IPS-15b (cell line): Measurements from ENCODE around the gene LRRC18.

Experiments
- H3K27me3 ChIP-seq: one replicate; pipeline ENCODE4 v1.6.1; 2013; ENCODE audit warnings: low read length; ENCODE audit not compliant: control insufficient read depth, insufficient read depth
- H3K36me3 ChIP-seq: one replicate; pipeline ENCODE4 v1.6.1; 2013; ENCODE audit warnings: low read length; ENCODE audit not compliant: control insufficient read depth, insufficient read depth
- H3K4me1 ChIP-seq: one replicate; pipeline ENCODE4 v1.6.1; 2013; ENCODE audit warnings: mild to moderate bottlenecking, low read length; ENCODE audit not compliant: control insufficient read depth, insufficient read depth
- H3K4me3 ChIP-seq: one replicate; pipeline ENCODE4 v1.5.1; 2013; ENCODE audit warnings: low read depth, low read length
- H3K9ac ChIP-seq: one replicate; pipeline ENCODE4 v1.6.1; 2013; ENCODE audit warnings: low read depth, mild to moderate bottlenecking, low read length
- H3K9me3 ChIP-seq: one replicate; pipeline ENCODE4 v1.6.1; 2013; ENCODE audit warnings: mild to moderate bottlenecking, low read length; ENCODE audit not compliant: control insufficient read depth, insufficient read depth

Gene LRRC18

GRCh38 chr10:48939790-48940325 lies at the start of gene LRRC18:
LRRC18 (minus strand) TSS chr10:48939840; CDS start chr10:48914155, 25,685 bp downstream.
- Histone ChIP-seq H3K9me3 (no peaks in the 10 kb centered on the region), H3K9ac (no peak within 1 kb of the TSS), H3K36me3 (no peaks in the 10 kb centered on the region), H3K4me3 (no peak within 1 kb of the TSS), H3K27me3 (no peaks in the 10 kb centered on the region), H3K4me1 (no peaks in the 10 kb centered on the region)

GRCh38 chr10:48985621-48986158 lies 46.0 kb upstream of the LRRC18 start:
- H3K4me1 ChIP-seq, result no peaks in the 10 kb centered on the region
- H3K9ac ChIP-seq, result no peak overlapping the region
- no peaks in the 10 kb centered on the region for H3K9me3 ChIP-seq
- no peak overlapping the region for H3K4me3 ChIP-seq
- no peaks in the 10 kb centered on the region for H3K36me3 ChIP-seq
- no peaks in the 10 kb centered on the region for H3K27me3 ChIP-seq

GRCh38 chr10:48983648-48984351 lies 44.2 kb upstream of the LRRC18 start:
- H3K4me1 ChIP-seq, result no peaks in the 10 kb centered on the region
- no peaks in the 10 kb centered on the region for H3K27me3 ChIP-seq
- H3K9ac ChIP-seq, result no peak overlapping the region
- no peak overlapping the region for H3K4me3 ChIP-seq
- H3K36me3 ChIP-seq, result no peaks in the 10 kb centered on the region
- no peaks in the 10 kb centered on the region for H3K9me3 ChIP-seq

GRCh38 chr10:48982584-48982983 lies 42.9 kb upstream of the LRRC18 start:
- no peaks in the 10 kb centered on the region for H3K4me1 ChIP-seq
- no peak overlapping the region for H3K4me3 ChIP-seq
- H3K9me3 ChIP-seq, result no peaks in the 10 kb centered on the region
- no peaks in the 10 kb centered on the region for H3K36me3 ChIP-seq
- no peaks in the 10 kb centered on the region for H3K27me3 ChIP-seq
- H3K9ac ChIP-seq, result no peak overlapping the region

GRCh38 chr10:48981310-48981907 lies 41.8 kb upstream of the LRRC18 start:
- Histone ChIP-seq H3K4me3 (no peak overlapping the region), H3K9ac (no peak overlapping the region), H3K27me3 (no peaks in the 10 kb centered on the region), H3K9me3 (no peaks in the 10 kb centered on the region), H3K36me3 (no peaks in the 10 kb centered on the region), H3K4me1 (no peaks in the 10 kb centered on the region)

- Histone ChIP-seq H3K4me1 (no peaks in the 10 kb centered on the region), H3K9ac (no peak overlapping the region), H3K4me3 (no peak overlapping the region), H3K27me3 (no peaks in the 10 kb centered on the region), H3K36me3 (no peaks in the 10 kb centered on the region), H3K9me3 (no peaks in the 10 kb centered on the region)
Observed at GRCh38 chr10:48978318-48978717, 38.7 kb upstream of the LRRC18 start.

- no peaks in the 10 kb centered on the region for H3K9me3 ChIP-seq
- H3K27me3 ChIP-seq, result no peaks in the 10 kb centered on the region
- no peak overlapping the region for H3K9ac ChIP-seq
- no peaks in the 10 kb centered on the region for H3K36me3 ChIP-seq
- no peaks in the 10 kb centered on the region for H3K4me1 ChIP-seq
- no peak overlapping the region for H3K4me3 ChIP-seq
Observed at GRCh38 chr10:48976196-48976595, 36.6 kb upstream of the LRRC18 start.

GRCh38 chr10:48974510-48975156 lies 35.0 kb upstream of the LRRC18 start:
- Histone ChIP-seq H3K9ac (no peak overlapping the region), H3K4me3 (no peak overlapping the region), H3K4me1 (no peaks in the 10 kb centered on the region), H3K9me3 (no peaks in the 10 kb centered on the region), H3K27me3 (no peaks in the 10 kb centered on the region), H3K36me3 (no peaks in the 10 kb centered on the region)

- Histone ChIP-seq H3K4me1 (no peaks in the 10 kb centered on the region), H3K4me3 (no peak overlapping the region), H3K27me3 (no peaks in the 10 kb centered on the region), H3K36me3 (no peaks in the 10 kb centered on the region), H3K9me3 (no peaks in the 10 kb centered on the region), H3K9ac (no peak overlapping the region)
Observed at GRCh38 chr10:48973065-48973464, 33.4 kb upstream of the LRRC18 start.

- H3K27me3 ChIP-seq, result no peaks in the 10 kb centered on the region
- H3K4me3 ChIP-seq, result no peak overlapping the region
- no peak overlapping the region for H3K9ac ChIP-seq
- no peaks in the 10 kb centered on the region for H3K9me3 ChIP-seq
- H3K4me1 ChIP-seq, result no peaks in the 10 kb centered on the region
- H3K36me3 ChIP-seq, result no peaks in the 10 kb centered on the region
Observed at GRCh38 chr10:48970654-48971053, 31.0 kb upstream of the LRRC18 start.

- Histone ChIP-seq H3K4me1 (no peaks in the 10 kb centered on the region), H3K4me3 (no peak overlapping the region), H3K27me3 (no peaks in the 10 kb centered on the region), H3K9ac (no peak overlapping the region), H3K36me3 (no peaks in the 10 kb centered on the region), H3K9me3 (no peaks in the 10 kb centered on the region)
Observed at GRCh38 chr10:48970046-48970445, 30.4 kb upstream of the LRRC18 start.
